GM12874 (cell line): ENCODE results near the gene ALPK1.

ENCODE experiments used
- TF ChIP-seq, protein P1 (sequence below): IDR thresholded peaks from 2 replicates; pipeline ENCODE4 v1.5.1; 2011; ENCODE audit warnings: low read depth, mild to moderate bottlenecking, control low read depth, low read length, moderate library complexity; ENCODE audit not compliant: insufficient read depth

ALPK1 gene

DNA sequence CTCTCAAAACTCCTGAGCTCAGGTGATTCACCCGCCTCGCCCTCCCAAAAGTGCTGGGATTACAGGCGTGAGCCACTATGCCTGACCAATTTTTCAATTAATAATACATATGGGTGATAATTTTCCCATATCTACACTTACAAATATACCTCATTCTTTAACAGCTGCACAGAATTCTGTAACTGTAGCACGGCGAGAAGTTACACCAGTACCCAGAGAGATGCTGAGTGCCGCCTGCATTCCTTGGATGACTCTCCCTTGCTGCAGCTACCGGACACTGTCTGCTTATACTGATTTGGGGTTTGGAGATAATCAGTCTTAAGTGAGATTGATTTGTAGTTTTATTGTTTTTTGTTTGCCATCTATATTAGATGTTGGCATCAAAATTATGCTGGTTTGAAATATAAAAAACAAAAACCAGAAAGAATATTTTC, 17.3 kb upstream of the ALPK1 start:
- TF ChIP-seq, protein P1, sequence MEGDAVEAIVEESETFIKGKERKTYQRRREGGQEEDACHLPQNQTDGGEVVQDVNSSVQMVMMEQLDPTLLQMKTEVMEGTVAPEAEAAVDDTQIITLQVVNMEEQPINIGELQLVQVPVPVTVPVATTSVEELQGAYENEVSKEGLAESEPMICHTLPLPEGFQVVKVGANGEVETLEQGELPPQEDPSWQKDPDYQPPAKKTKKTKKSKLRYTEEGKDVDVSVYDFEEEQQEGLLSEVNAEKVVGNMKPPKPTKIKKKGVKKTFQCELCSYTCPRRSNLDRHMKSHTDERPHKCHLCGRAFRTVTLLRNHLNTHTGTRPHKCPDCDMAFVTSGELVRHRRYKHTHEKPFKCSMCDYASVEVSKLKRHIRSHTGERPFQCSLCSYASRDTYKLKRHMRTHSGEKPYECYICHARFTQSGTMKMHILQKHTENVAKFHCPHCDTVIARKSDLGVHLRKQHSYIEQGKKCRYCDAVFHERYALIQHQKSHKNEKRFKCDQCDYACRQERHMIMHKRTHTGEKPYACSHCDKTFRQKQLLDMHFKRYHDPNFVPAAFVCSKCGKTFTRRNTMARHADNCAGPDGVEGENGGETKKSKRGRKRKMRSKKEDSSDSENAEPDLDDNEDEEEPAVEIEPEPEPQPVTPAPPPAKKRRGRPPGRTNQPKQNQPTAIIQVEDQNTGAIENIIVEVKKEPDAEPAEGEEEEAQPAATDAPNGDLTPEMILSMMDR = no peak

DNA sequence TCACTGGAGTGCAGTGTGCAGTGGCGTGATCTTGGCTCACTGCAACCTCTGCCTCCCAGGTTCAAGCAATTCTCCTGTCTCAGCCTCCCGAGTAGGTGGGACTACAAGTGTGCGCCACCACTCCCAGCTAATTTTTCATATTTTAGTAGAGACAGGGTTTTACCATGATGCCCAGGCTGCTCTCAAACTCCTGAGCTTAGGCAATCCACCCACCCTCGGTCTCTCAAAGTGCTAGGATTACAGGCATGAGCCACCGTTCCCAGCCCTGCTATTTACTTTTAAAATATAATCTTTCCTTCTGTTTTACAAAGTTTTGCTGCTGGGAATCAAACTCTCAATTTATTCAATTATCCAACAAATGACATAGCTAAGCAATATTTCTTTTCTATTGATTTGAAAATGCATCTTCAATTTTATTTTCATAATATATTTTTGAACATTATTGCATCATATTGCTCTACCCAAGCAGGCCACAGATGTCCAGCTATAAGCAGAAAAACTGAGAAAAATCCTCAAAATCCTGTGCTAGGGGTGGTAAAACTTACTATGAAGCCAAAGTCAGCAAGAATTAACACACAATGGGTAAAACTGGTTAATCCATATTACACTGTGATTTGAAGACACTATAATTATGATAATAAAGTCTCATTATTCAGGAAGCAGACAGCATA, 16.6 kb upstream of the ALPK1 start:
- TF ChIP-seq, protein P1 = no peak

DNA sequence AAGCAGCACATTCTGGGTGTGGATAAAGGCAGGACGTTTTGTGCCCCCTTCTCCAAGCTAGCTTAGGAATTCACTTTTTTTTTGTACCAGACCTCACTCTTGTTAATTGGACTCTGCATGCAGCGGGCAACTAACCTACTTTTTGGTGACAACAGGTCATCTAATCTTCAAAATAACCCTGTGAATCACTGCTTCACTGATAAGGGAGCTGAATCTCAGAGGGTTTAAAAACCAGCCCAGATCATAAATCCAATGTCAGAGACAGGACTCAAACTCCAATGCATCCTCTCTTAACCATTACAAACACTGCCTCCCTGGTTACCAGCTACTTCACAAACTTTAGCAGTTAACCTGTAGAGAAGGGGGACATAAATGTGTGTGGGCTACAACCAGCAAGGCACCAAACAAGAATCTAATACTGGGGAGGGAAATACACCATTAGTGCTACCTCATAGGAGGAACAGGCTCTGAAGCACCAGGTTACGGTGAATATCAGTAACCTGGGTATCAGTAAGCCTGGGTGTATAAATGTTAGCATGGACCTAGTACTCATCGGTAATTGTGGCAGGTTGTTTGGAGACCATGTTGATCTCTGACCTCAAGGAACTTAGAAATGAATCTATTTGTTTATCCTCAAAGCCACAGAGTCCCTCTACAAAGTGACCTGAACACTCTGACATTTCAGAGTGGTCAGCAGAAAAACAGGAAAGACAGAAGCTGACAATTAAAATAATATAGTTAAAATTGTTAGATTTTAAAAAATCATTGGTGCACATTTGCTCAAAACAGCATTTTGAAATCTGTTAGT, 14.1 kb upstream of the ALPK1 start:
- TF ChIP-seq, protein P1 = no peak

DNA sequence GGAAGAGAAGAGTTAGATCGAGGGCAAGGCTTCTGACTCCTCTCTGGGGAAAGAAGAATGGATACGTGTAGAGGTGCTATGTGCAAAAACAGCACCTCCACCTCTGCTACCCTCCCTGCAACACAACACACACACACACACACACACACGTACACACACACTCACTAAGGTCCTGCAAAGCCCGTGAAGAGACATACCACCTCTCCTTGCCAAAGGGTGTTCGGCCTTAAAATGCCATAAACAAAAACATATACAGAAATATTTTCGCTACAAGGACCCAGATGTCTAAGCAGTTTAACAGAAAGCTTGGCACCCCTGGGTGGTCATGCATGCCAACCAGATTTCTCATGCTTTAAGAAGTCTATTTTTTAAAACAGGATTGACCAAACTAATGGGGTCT, 13.0 kb upstream of the ALPK1 start:
- TF ChIP-seq, protein P1 = no peak

DNA sequence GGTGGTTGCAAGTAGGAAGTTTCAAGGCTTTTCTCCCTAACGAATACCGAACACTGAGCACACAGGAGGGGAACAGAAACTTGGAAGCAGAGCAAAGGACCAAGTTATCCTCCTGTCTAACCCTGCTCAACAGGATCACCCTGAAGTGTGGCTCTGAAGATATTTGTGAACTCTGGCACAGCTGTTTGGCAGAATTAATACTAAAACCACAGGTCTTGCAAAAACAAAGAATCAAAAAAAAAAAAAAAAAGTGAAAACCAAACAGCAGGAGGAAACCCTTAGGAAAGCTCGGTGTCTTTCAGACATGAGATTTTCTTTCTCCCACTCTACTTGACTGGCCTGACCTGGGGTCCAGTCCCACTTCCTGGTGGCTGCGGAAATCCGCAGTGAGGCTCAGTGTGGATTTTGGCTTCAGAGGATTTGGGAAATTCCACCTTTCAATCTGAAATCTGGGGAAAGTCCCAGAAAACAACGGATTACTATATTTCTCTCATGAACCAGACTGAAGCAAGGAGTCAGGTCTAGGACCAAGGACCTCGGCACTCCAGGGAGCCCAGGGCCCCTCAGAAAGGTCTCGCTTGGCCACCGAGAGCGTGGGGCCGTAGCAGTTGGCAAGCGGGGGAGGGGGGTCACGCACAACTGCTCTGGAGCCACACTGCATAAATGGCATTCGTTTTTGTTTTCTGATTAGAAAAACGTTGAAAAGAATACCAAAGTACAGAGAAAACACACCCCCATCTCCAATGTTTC, 12.3 kb upstream of the ALPK1 start:
- TF ChIP-seq, protein P1 = no peak

DNA sequence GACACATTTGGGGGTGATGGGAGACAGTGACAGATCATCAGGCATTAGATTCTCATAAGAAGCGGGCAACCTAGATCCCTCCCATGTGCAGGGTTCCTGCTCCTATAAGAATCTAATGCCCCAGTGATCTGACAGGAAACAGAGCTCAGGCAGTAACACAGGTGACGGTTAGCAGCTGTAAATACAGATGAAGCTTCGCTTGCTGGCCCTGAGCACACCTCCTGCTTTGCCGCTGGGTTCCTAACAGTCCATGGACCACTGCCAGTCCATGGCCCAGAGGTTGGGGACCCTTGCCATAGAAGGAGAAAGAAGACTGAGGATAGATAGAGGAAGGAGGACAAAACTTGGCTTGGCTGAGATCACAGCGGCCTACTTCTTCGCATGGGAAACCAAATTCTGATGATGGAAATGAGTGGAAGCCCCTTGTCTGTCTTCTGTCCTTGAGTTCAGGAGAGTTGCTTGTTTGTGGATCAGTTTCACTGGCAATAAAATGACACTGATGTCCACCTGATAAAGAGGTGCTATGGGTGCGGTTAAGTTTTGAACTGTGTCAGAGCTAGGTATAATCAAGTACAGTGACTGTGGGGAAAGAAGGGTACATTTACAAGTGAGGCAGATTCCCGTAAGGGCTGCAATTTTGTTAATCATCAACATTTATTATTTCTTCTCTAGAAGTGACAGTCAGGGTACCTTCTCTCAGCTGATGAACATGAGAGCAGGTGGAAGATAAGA, 9.7 kb upstream of the ALPK1 start:
- TF ChIP-seq, protein P1 = no peak
